Left ventricle myocardium inferior (tissue), 1 donor: ENCODE data around the gene BOD1. TPM values are rescaled to one million over a fixed set of nuclear protein-coding genes. Genes with fewer than 3 reads are reported as not detected.

Experiments
- DNase-seq: peaks from one replicate; pipeline ENCODE4 v3.0.0-alpha.2; 2020
- H3K27ac ChIP-seq: fragments of 200-600 bp; replicated peaks from 2 replicates; pipeline ENCODE4 v1.8.0; 2021
- H3K27me3 ChIP-seq: fragments of 200-600 bp; 2 replicates; pipeline ENCODE4 v1.8.0; 2021; ENCODE audit warnings: low read depth
- H3K36me3 ChIP-seq: fragments of 200-600 bp; 2 replicates; pipeline ENCODE4 v1.8.0; 2021
- H3K4me1 ChIP-seq: fragments of 200-600 bp; 2 replicates; pipeline ENCODE4 v1.8.0; 2021
- H3K4me3 ChIP-seq: fragments of 200-600 bp; 2 replicates; pipeline ENCODE4 v1.8.0; 2021; ENCODE audit warnings: mild to moderate bottlenecking, moderate library complexity
- H3K9me3 ChIP-seq: fragments of 200-600 bp; replicated peaks from 2 replicates; pipeline ENCODE4 v1.8.0; 2021
- intact Hi-C: fragments of 100-400 bp; cut with micrococcal nuclease; formaldehyde crosslinking; loops from one replicate; pipeline ENCODE4 v1.11.0; 2022
- long read RNA-seq: library from polyadenylated mRNA; unstranded; transcript quantifications from one replicate; pipeline ENCODE4 v2.0.0, GENCODE V29; 2021
- total RNA-seq: library from RNA; stranded (reverse); fragmentation: NEBNext Ultra II Directional; extraction: Animal tissue kit (Norgen Biotek cat#: 25700); gene quantifications from one replicate; pipeline ENCODE4 v1.2.1, GENCODE V29; 2021
- TF ChIP-seq, protein P1 (sequence below): fragments of 200-600 bp; IDR thresholded peaks from 2 replicates; pipeline ENCODE4 v1.8.0; 2021; ENCODE audit warnings: antibody characterized with exemption, mild to moderate bottlenecking, borderline replicate concordance
- donor health status: DM: no; HTN: yes; CAD: no; lungs with severe emphysema.

BOD1 gene
- total RNA-seq: 48.7 TPM
- long read RNA-seq, transcript BOD1-202 (4 exons, 1,562 nt): major isoform, 44 of 55 reads
- long read RNA-seq, partial matches to known transcripts: 0 of 55 reads
- long read RNA-seq, other reads (novel, unspliced or antisense): 5 of 55 reads

DNA sequence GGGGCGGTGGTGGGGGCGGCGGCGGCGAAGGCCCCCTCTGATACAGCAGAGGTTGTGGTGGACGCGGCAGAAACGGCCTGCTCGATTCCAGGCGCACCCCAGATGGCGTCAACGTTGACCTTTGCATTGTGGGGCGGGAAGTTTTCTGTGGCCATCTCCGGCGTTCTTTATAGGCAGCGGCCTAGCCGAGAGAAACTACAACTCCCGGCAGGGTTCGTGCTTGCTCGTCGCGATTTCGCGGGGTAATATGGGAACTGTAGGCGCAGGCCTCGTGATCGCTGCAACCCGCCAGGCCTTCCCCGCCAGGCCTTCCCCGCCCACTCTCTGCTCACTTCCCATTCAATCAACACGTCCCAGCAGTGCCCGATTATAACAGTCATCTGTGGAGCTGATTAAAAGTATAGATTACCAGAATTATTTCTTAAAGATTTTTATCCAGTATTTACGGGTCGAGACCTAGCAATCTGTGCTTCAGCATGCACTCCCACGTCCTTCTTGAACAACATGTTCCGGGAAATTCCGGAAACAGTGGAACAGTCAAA lies at the start of gene BOD1:
Gene BOD1 (minus strand): TSS at position 74 of the 542 bp plus-strand sequence. CDS start 214 bp downstream, outside the sequence.
- Histone ChIP-seq H3K4me3 (peak within 1 kb of the TSS; percentile 96), H3K4me1 (peaks cover 58% of the 10 kb centered on the region), H3K27ac (peak within 1 kb of the TSS; percentile 96), H3K9me3 (no peaks in the 10 kb centered on the region), H3K27me3 (no peaks in the 10 kb centered on the region), H3K36me3 (peaks cover 17% of the 10 kb centered on the region)
- TF ChIP-seq, protein P1, sequence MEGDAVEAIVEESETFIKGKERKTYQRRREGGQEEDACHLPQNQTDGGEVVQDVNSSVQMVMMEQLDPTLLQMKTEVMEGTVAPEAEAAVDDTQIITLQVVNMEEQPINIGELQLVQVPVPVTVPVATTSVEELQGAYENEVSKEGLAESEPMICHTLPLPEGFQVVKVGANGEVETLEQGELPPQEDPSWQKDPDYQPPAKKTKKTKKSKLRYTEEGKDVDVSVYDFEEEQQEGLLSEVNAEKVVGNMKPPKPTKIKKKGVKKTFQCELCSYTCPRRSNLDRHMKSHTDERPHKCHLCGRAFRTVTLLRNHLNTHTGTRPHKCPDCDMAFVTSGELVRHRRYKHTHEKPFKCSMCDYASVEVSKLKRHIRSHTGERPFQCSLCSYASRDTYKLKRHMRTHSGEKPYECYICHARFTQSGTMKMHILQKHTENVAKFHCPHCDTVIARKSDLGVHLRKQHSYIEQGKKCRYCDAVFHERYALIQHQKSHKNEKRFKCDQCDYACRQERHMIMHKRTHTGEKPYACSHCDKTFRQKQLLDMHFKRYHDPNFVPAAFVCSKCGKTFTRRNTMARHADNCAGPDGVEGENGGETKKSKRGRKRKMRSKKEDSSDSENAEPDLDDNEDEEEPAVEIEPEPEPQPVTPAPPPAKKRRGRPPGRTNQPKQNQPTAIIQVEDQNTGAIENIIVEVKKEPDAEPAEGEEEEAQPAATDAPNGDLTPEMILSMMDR: no peak
- intact Hi-C loops: no loop called here
- peak; percentile 96 for DNase-seq

DNA sequence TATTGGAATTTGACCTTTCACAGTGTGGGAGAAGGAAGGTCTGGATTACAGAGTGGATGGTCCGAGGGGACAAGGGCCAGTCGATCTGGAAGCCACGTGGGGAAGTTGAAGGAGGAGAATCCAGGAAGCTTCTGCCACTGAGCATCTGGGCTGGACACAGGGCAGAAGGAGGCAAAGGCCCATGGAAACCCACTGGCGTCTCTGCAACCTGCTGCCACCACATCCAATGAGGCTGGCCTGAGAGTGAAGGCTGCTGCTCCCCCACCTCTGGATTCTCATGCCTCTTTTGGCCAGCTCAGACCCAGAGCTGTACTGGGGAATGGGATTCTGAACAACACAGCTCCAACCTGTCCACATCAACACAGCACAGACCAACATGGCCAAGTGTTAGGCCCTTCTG lies 48.9 kb upstream of the BOD1 start:
- Histone ChIP-seq H3K27ac (no peak overlapping the region), H3K36me3 (no peaks in the 10 kb centered on the region), H3K9me3 (peaks cover 8% of the 10 kb centered on the region), H3K4me1 (peaks cover 5% of the 10 kb centered on the region), H3K27me3 (no peaks in the 10 kb centered on the region), H3K4me3 (no peak overlapping the region)
- no peak for DNase-seq
- intact Hi-C loops: no loop called here
- TF ChIP-seq, protein P1: no peak

DNA sequence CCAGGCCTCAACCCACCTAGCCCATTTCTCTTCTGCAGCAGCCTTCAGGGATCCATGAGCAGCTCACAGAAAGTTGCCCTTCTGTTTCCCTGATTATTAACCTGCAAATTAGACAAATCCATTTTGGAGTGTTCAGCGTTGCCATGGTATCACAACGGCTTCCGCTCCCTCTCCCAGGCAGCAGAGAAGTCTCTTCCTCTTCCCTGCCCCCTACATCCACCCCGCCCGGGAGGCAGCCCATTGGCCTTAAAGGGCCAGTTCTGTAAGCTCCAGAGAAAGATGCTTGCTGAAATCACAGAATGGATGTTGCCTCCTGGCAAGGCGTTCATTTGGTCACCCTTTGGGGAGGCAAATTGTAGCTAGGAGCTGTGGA lies 47.7 kb upstream of the BOD1 start:
- Histone ChIP-seq H3K4me3 (no peak overlapping the region), H3K36me3 (no peaks in the 10 kb centered on the region), H3K27ac (no peak overlapping the region), H3K4me1 (no peaks in the 10 kb centered on the region), H3K27me3 (no peaks in the 10 kb centered on the region), H3K9me3 (peaks cover 12% of the 10 kb centered on the region)
- DNase-seq: peak; percentile 35
- intact Hi-C loops: no loop called here
- TF ChIP-seq, protein P1: no peak

DNA sequence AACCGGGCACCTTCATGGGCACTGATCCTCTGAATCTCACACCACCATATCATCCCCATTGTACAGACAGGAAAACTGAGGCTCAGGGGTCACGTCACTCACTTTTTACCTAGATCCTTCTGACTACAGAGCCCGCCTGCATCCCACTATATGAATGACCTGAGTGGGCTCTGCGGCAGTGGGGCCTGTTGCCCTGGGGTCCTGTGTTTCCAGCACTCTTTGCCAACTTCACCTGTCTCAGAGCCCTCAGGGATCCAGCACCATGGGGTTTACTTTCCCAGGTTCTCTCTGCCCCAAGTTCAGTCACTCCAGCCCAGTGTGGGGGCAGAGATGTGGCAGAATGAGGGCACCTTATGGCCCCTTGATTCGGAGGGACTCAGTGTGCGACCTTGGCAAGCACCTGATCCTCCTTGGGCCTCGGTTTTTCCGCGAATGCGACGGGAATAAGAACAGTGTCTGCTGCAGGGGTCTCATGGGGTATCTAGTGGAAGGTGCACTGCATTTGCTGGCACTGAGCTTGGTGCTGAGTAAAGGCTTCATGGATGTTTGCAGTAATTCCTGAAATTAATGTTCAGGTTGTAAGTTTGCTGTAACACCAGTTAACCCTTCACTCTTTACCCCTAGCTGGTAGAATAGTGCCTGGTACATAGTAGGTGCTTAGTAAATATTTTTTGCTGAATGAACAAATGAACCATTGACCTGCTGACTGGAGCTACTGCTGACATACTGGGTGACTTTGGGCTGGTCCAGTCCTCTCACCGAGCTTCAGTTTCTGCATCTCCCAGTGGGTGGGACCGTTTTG lies 47.1 kb upstream of the BOD1 start:
- intact Hi-C loops: no loop called here
- Histone ChIP-seq H3K27me3 (no peaks in the 10 kb centered on the region), H3K4me3 (no peak overlapping the region), H3K9me3 (peaks cover 7% of the 10 kb centered on the region), H3K4me1 (no peaks in the 10 kb centered on the region), H3K27ac (no peak overlapping the region), H3K36me3 (no peaks in the 10 kb centered on the region)
- TF ChIP-seq, protein P1: no peak
- no peak for DNase-seq

DNA sequence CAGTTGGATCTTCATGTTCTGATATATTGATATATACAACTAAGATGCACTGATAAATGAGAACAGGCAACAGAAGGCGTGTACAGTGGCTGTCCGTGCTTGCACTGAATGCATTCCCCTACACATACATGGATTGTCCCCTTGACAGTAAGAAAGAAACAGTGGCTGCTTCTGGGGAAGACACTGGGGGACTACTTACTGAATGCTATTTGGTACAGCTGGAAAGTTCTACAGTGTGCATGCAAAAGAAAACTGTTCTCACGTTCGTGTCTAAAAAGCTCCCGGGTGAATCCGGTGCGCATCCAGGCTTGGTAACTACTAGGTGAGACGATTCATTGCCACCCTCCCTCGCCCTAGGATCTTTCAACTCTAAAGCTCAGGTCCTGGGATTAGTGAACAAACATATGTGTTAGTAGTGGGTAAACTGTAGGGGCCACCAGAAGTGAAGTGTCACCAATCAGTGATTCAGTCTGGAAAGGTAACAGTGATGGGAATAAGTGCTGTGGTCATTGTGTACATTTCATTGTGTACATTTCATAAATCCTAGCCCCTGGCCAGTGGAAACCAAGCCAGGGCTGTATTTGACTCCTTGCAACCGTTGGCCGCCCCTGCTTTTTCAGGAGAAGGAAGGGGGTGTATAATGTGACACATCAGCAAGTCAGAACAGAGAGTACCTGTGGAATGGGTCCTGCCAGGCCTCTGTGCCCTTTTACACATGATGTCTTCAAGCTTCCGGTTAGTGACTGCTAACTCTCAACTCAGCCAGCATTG lies 46.3 kb upstream of the BOD1 start:
- DNase-seq: no peak
- Histone ChIP-seq H3K4me3 (no peak overlapping the region), H3K27me3 (no peaks in the 10 kb centered on the region), H3K27ac (no peak overlapping the region), H3K9me3 (peaks cover 7% of the 10 kb centered on the region), H3K4me1 (no peaks in the 10 kb centered on the region), H3K36me3 (no peaks in the 10 kb centered on the region)
- TF ChIP-seq, protein P1: no peak
- intact Hi-C loops: no loop called here
